Activated naive CD4-positive, alpha-beta T cell treated with anti-CD3 and anti-CD28 coated beads, Interleukin-2, amount 50 U/mL, for 24 hours (primary cell): Measurements from ENCODE around the gene EFR3B.

Experiments used
- H3K27ac Mint-ChIP-seq: one replicate; pipeline ENCODE4 v1.8.0; 2021; ENCODE audit warnings: mild to moderate bottlenecking, mixed read lengths
- H3K27me3 Mint-ChIP-seq: one replicate; pipeline ENCODE4 v1.8.0; 2021; ENCODE audit warnings: mixed read lengths
- H3K36me3 Mint-ChIP-seq: one replicate; pipeline ENCODE4 v1.8.0; 2021; ENCODE audit warnings: mixed read lengths
- H3K4me1 Mint-ChIP-seq: one replicate; pipeline ENCODE4 v1.8.0; 2021; ENCODE audit warnings: mixed read lengths
- H3K4me3 Mint-ChIP-seq: one replicate; pipeline ENCODE4 v1.8.0; 2021; ENCODE audit warnings: mild to moderate bottlenecking, mixed read lengths
- H3K9me3 Mint-ChIP-seq: one replicate; pipeline ENCODE4 v1.8.0; 2021; ENCODE audit warnings: mixed read lengths

EFR3B gene

DNA sequence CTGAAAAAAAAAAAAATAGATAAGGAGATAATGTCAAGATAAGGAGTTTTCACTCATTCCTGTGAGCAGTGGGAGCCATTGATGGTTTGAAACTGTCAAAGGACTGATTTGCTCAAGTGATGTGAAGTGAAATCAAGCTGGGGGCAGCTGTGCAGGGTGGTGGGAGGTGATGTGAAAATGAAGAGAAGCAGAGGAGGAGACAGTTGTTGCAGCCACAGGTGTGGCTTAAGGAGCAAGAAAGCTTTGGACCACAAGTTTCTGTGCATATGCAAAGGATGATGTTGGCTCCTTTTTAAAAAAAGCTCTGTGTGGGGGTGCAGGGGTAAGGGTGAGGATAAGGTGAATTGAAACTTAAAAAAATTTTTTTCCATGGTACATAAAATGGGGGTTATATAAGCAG, 8.3 kb downstream of the EFR3B start:
- peaks cover 21% of the 10 kb centered on the region for H3K27me3 Mint-ChIP-seq
- no peak overlapping the region for H3K27ac Mint-ChIP-seq
- no peaks in the 10 kb centered on the region for H3K36me3 Mint-ChIP-seq
- H3K9me3 Mint-ChIP-seq = no peaks in the 10 kb centered on the region
- H3K4me3 Mint-ChIP-seq = no peak overlapping the region
- peaks cover 1% of the 10 kb centered on the region for H3K4me1 Mint-ChIP-seq

DNA sequence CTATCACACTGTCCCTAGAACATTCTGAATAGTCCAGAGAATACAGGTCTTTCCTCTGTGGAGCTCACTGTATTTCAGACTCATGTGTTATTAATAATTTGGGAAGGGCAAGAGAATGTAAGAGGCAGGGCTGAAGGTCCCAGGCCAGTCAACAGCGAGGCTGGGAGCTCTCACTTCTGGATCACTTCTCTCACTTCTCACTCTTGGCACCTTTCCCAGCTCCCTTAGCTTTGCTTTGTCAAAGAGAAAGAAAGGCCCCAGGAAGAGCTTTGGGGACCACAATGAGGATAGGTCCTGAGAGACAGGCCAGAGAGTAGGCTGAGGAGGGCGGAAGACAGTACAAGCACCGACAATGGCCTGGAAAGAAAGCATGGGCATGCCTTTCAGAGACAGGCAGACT, 11.2 kb downstream of the EFR3B start:
- Mint-ChIP-seq H3K4me1 (no peaks in the 10 kb centered on the region), H3K36me3 (no peaks in the 10 kb centered on the region), H3K27ac (no peak overlapping the region), H3K4me3 (no peak overlapping the region), H3K9me3 (no peaks in the 10 kb centered on the region), H3K27me3 (peaks cover 10% of the 10 kb centered on the region)

DNA sequence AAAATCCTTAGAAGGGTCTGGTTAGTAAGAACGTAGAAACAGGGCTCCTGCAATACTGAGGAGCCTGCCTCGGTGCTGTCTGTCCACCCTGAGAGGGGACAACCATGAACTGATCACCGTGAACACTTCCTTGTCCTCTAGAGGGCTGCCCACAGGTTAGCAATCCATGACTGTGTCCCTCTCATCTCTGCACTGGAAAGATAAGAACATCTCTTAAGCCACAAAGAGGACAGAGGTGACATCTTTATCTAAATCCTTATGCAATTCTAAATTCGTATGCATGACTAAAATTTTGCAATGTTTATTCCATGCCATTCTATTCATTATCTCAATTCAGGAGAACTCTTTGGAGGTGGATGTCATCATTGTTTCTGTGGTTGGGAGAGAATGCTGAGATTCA, 12.8 kb downstream of the EFR3B start:
- H3K4me1 Mint-ChIP-seq = no peaks in the 10 kb centered on the region
- no peak overlapping the region for H3K4me3 Mint-ChIP-seq
- H3K27ac Mint-ChIP-seq = no peak overlapping the region
- no peaks in the 10 kb centered on the region for H3K36me3 Mint-ChIP-seq
- no peaks in the 10 kb centered on the region for H3K9me3 Mint-ChIP-seq
- peaks cover 4% of the 10 kb centered on the region for H3K27me3 Mint-ChIP-seq

DNA sequence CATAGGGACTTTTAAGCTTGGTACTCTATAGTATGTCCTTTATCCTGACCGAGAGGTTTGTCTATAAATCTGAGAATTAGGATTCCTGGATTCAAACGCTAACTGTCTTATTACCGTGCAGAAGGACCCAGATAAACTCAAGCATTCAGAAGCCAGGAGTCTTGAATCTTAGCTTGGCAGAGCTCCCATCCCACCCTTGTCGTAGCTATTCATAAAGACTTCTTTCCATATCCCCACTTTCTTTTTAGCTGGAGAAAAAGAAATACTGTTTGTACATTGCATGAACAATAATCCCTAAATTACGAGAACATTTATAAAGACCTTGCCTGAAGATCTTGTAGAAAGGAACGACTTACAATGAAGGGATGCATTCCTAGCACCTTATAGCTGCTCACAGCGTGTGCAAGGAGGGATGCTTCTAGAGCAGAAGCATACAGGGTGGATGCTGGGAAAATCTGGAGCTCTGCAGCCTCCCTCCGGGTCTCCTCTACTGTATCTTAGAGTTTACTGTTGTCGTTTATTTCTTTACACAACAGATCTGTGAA, 13.6 kb downstream of the EFR3B start:
- Mint-ChIP-seq H3K9me3 (no peaks in the 10 kb centered on the region), H3K27ac (no peak overlapping the region), H3K27me3 (no peaks in the 10 kb centered on the region), H3K4me3 (no peak overlapping the region), H3K36me3 (no peaks in the 10 kb centered on the region), H3K4me1 (no peaks in the 10 kb centered on the region)

DNA sequence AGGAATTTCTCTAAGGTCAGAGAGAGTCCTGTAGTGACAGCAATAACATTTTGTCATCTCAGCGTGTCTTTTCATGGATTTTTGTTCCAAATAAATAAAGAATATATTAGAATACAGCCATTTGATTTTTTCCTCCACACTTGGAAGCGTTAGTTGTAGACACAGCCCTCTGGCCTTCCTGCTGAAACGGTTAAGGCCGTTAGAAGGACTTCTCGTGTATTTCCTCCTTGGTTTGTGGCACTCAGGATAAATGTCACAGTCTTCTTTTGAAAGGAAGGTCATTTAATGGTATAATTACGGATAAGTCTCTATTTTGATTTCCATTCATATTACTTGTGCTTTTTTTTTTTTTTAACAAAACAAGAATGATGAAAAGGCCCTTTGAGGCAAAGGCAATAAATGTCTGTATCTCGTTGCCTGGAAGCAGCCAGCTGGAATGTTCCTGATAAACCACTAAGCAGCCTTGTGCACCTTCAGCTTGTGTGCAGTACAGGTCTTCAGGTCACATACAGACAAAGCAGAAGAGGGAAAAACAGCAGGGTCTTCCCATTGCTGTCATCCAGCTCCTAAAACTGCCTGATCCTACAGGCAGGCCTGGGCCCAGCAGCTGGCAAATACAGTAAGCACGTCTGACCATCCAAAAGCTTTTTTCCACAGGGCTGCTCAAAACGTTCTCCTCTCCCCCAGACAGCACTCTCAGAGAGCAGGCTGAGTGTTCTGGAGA, 14.4 kb downstream of the EFR3B start:
- no peaks in the 10 kb centered on the region for H3K36me3 Mint-ChIP-seq
- H3K27ac Mint-ChIP-seq = no peak overlapping the region
- no peaks in the 10 kb centered on the region for H3K27me3 Mint-ChIP-seq
- no peak overlapping the region for H3K4me3 Mint-ChIP-seq
- no peaks in the 10 kb centered on the region for H3K4me1 Mint-ChIP-seq
- H3K9me3 Mint-ChIP-seq = no peaks in the 10 kb centered on the region

DNA sequence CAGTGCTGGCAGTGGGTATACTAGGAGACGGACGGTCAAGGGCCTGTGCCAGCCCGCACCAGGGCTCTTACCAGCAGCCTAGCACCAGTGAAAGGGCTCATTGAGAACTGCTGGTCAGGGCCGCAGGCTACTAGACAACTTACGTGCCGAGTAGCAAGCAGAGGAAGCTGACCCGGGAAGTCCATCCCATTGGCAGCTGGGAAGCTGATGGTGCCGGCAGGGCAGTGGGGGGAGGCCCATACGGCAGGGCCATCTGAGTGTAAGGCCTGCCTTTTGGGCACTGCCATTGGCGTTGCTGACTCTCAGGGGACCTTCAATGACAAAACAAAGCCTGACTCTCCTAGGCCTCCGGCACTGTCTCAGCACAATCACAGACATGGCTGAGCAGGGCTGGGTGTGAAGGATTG, 20.6 kb downstream of the EFR3B start:
- Mint-ChIP-seq H3K4me1 (no peaks in the 10 kb centered on the region), H3K27me3 (no peaks in the 10 kb centered on the region)

DNA sequence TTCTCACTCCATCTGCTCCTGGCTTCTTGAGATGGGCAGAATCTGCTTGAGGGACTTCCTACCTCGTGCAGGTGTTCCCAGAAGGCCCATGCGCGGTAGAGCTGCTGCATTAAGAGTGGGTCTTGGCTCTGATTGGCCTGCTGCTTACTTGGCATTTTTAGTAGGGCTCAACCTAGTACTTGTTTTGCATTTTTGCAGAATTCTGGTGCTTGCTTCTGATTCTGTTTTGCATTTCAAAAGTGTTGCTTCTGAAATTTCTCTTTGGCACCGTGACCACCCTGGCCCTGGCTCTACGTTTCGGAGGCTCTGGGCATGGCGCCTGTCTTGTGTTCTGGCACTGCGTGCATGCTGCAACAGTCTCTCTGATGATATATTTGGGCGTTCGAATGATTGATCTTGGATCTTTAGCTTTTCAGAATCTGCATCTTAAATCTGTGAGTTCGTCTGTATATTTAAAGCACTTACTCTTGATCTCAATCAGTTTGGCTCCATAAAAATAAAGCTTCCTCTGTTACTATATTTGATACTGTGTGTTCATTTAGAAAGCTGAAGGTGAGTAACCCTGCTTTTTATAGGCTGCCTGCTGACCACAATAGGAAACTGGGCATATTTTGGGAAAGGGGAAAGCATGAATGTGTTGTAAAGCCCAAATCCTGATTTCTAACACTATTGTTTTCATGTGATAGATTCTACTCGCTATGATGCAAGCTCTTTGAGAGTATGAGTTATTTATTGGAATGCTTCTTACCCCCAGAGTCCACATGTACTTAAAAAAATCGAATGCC, 22.2 kb downstream of the EFR3B start:
- Mint-ChIP-seq H3K36me3 (peaks cover 2% of the 10 kb centered on the region), H3K4me3 (no peak overlapping the region), H3K27ac (no peak overlapping the region), H3K4me1 (no peaks in the 10 kb centered on the region), H3K9me3 (peaks cover 6% of the 10 kb centered on the region), H3K27me3 (no peaks in the 10 kb centered on the region)

More for the DNA sequence above, 20.6 kb downstream of the EFR3B start:
- Mint-ChIP-seq H3K9me3 (peaks cover 6% of the 10 kb centered on the region), H3K27ac (no peak overlapping the region), H3K4me3 (no peak overlapping the region), H3K36me3 (peaks cover 2% of the 10 kb centered on the region)

DNA sequence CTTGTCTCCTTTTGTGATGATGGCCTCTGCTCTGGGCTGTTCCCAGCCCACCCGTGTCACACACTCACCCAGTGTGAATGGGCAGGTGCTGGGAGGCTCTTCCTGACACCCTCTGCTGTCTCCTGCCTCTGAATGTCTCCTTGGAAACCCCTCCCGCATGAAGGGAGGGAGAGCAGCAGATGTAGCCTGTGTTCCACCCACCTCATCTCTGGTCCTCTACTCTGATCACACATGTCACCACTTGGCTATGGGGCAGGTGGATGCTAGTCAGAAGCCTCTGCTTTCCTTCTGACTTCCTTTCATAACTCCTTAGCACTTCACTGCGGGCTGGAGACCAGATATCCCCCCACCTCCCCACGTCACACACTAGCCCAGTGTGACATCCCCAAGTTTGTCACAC, 23.9 kb downstream of the EFR3B start:
- H3K27ac Mint-ChIP-seq = no peak overlapping the region
- H3K36me3 Mint-ChIP-seq = peaks cover 2% of the 10 kb centered on the region
- H3K4me3 Mint-ChIP-seq = no peak overlapping the region
- peaks cover 6% of the 10 kb centered on the region for H3K9me3 Mint-ChIP-seq
- H3K27me3 Mint-ChIP-seq = no peaks in the 10 kb centered on the region
- no peaks in the 10 kb centered on the region for H3K4me1 Mint-ChIP-seq

DNA sequence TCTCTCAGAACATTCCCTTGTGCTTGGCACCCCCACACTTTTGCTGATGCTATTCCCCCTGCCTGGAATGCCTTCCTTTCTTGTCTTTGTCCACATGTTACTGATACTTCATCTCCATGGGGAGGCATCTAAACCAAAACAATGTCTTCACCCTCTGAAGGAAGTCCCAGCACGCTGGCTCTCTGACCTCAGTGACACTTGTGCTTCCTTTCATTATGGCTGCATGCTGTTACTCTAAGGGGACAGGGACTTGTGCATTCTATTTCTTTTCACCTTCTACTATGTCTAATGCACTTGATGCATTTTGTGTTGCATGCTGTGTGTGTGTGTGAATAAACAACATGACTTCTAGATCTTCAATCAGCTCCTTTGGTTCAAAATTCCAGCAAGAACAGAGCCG, 24.6 kb downstream of the EFR3B start:
- H3K36me3 Mint-ChIP-seq = peaks cover 2% of the 10 kb centered on the region
- no peak overlapping the region for H3K27ac Mint-ChIP-seq
- H3K4me1 Mint-ChIP-seq = no peaks in the 10 kb centered on the region
- H3K9me3 Mint-ChIP-seq = peaks cover 6% of the 10 kb centered on the region
- H3K4me3 Mint-ChIP-seq = no peak overlapping the region
- no peaks in the 10 kb centered on the region for H3K27me3 Mint-ChIP-seq

DNA sequence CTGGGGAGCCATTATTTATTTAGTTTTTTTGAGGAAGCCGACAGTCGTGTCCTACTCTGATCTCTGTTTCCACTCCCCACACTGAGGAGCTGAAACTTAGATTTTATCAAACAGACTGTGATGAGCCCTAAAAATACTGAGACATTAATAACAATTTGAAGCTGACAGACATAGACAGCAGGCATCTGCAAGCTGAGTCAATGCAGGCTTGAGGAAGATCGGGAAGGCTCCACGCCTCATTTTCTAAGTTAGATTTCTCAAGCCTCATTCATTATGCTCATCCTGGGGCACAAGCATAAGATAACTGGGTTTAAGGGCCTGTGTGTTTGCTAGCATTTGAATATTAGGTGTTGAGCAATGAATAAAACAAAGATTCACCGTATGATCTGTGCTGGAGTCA, 26.3 kb downstream of the EFR3B start:
- no peaks in the 10 kb centered on the region for H3K27me3 Mint-ChIP-seq
- no peaks in the 10 kb centered on the region for H3K4me1 Mint-ChIP-seq
- peaks cover 2% of the 10 kb centered on the region for H3K36me3 Mint-ChIP-seq
- no peak overlapping the region for H3K27ac Mint-ChIP-seq
- no peak overlapping the region for H3K4me3 Mint-ChIP-seq
- H3K9me3 Mint-ChIP-seq = peaks cover 6% of the 10 kb centered on the region

DNA sequence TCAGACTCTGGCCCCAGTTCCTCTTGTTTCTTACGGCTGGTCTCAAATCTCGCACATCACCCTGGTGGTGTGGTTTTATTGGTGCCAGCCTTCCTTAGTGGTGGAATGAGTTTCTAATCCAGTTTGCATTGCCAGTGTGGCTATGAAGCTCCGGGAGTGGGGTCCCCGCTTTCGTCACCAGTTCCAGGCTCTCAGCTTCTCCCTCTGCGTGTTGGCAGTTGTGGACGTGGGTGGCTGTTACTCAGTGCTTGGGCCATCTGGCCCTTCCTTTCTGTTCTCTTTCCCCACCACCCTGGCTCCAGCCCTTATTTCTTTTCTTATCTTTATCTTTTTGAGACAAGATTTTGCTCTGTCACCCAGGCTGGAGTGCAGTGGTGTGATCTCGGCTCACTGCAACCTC, 30.1 kb downstream of the EFR3B start:
- H3K4me3 Mint-ChIP-seq = no peak overlapping the region

DNA sequence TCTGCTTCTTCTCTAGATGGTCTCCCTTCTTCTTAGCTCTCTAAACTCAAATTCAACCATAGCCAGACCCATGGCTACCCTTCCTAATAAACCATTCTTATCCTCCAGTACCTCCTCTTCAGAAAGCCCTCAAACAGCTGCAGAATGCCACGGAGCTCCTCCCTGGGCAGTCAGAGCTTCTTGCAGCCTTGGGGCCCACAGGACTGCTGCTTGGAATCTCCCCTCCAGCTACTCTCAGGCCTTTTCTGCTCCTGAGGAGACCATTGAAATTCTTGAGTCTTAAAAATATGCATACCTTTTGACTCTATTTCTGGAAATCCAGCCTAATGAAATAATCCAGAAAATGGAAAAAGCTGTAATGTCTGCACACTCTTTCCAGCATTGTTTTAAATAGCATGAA, 30.7 kb downstream of the EFR3B start:
- Mint-ChIP-seq H3K27ac (no peak overlapping the region), H3K27me3 (peaks cover 3% of the 10 kb centered on the region), H3K36me3 (no peaks in the 10 kb centered on the region), H3K4me3 (no peak overlapping the region), H3K9me3 (no peaks in the 10 kb centered on the region), H3K4me1 (no peaks in the 10 kb centered on the region)

More for the DNA sequence above, 30.1 kb downstream of the EFR3B start:
- H3K27me3 Mint-ChIP-seq = peaks cover 3% of the 10 kb centered on the region
- H3K4me1 Mint-ChIP-seq = no peaks in the 10 kb centered on the region
- peaks cover 2% of the 10 kb centered on the region for H3K36me3 Mint-ChIP-seq
- no peak overlapping the region for H3K27ac Mint-ChIP-seq
- no peaks in the 10 kb centered on the region for H3K9me3 Mint-ChIP-seq

DNA sequence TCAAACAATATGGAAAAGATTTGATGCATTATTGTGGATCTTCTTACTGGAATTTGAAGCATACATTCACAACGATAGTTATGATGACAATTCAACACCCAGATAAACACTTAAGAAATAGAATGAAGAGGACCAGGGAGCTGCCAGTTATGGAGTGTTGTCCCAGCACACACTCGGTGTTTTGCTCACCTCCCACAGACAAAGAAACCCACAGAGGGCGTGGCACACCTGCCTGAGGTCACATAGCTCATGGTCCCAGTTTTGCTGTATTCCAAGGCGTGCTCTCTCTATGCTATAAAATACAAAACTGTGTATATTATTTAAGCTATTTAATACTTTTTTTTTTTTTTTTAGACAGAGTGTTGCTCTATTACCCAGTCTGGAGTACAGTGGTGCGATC, 31.1 kb downstream of the EFR3B start:
- Mint-ChIP-seq H3K36me3 (no peaks in the 10 kb centered on the region), H3K27me3 (peaks cover 3% of the 10 kb centered on the region), H3K27ac (no peak overlapping the region), H3K4me3 (no peak overlapping the region), H3K9me3 (no peaks in the 10 kb centered on the region), H3K4me1 (no peaks in the 10 kb centered on the region)

DNA sequence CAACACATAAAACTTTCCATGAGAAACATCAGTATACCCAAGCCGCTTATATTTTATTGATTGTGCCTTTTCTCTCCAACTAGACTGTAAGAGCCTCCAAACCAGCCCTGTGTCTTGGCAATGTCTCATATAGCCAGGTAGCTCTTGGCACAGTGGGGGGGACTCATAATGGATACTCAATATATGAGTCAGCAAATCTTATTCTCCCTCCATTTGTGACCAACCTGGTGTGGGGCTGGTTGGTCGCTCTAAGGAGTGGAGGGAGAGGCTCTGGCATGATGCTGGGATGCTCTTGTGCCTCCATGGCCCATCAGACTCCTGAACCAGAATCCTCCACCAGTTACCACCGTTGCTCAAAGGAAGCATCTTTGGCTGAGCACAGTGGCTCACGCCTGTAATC, 32.0 kb downstream of the EFR3B start:
- Mint-ChIP-seq H3K4me3 (no peak overlapping the region), H3K27ac (no peak overlapping the region), H3K9me3 (no peaks in the 10 kb centered on the region), H3K4me1 (no peaks in the 10 kb centered on the region), H3K27me3 (peaks cover 3% of the 10 kb centered on the region), H3K36me3 (no peaks in the 10 kb centered on the region)

DNA sequence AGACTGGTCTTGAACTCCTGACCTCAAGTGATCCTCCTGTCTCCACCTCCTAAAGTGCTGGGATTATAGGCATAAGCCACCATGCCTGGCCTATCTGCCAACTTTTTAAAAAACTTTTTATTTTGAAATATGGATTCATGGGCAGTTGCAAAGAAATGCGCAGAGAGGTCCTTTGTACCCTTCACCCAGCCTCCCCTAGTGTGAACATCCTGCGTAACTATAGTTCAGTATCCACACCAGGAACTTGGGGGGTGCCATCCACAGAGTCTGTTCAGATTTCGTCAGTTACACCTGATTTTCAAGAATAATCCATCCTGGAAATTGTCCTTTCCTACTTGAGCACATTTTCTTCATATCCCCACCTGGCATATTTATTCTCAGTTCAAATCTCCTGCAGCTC, 33.0 kb downstream of the EFR3B start:
- Mint-ChIP-seq H3K4me1 (no peaks in the 10 kb centered on the region), H3K4me3 (no peak overlapping the region), H3K27me3 (peaks cover 3% of the 10 kb centered on the region), H3K36me3 (no peaks in the 10 kb centered on the region), H3K27ac (no peak overlapping the region), H3K9me3 (no peaks in the 10 kb centered on the region)

DNA sequence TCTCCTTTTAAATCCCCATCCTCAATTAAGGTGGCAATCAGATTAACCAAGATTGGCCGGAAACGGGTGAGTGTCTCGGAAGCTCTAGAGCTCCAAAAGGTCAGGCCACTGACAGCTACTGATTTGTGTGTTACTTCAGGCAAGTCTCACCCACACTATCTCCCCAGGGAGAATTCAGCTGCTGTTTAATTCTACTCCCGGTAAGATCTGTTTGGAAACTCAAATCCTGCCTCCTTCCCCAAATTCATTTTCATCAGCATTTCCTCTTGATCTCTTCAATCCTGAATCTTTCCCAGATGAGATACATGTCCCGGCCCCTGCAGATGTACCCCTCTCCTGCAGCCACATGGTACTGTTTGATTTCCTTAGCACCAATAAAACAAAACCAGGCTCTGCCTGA, 34.9 kb downstream of the EFR3B start:
- H3K4me1 Mint-ChIP-seq = no peaks in the 10 kb centered on the region
- H3K27me3 Mint-ChIP-seq = peaks cover 5% of the 10 kb centered on the region
- no peak overlapping the region for H3K27ac Mint-ChIP-seq
- no peak overlapping the region for H3K4me3 Mint-ChIP-seq
- no peaks in the 10 kb centered on the region for H3K9me3 Mint-ChIP-seq
- H3K36me3 Mint-ChIP-seq = no peaks in the 10 kb centered on the region
